Right lobe of liver (tissue), 6 donors: ENCODE data around the gene CHMP3. TPM values are rescaled to one million over a fixed set of nuclear protein-coding genes. Genes with fewer than 3 reads are reported as not detected.

Experiments
- ATAC-seq, 4 donors: fragments of 200-7000 bp; cut with Tn5 transposase; one replicate each; pipeline ENCODE4 v1.9.1; 2020; ENCODE audit warnings: mild to moderate bottlenecking in 4 of 4, moderate library complexity in 4 of 4
- DNase-seq, 3 donors: peaks; one replicate each; pipeline ENCODE4 v3.0.0-alpha.2; 2020
- H3K27ac ChIP-seq, 3 donors: fragments of 200-600 bp; one replicate each; pipeline ENCODE4 v1.8.0; 2022
- H3K27me3 ChIP-seq, 2 donors: fragments of 200-600 bp; one replicate each; pipeline ENCODE4 v1.8.0; 2022
- H3K36me3 ChIP-seq, 4 donors: fragments of 200-600 bp; sonication (generic) in 1 of 4; one replicate each; pipeline versions ENCODE4 v1.5.1 to v1.8.0; 2017 to 2022; ENCODE audit warnings: control low read depth in 1 of 4
- H3K4me1 ChIP-seq, 4 donors: fragments of 200-600 bp; sonication (generic) in 1 of 4; one replicate each; pipeline versions ENCODE4 v1.5.1 to v1.8.0; 2017 to 2022; ENCODE audit warnings: control low read depth in 1 of 4
- H3K4me3 ChIP-seq, 3 donors: fragments of 200-600 bp; one replicate each; pipeline ENCODE4 v1.8.0; 2022
- H3K9me3 ChIP-seq, 4 donors: fragments of 200-600 bp; sonication (generic) in 1 of 4; one replicate each; pipeline versions ENCODE4 v1.5.1 to v1.8.0; 2017 to 2022; ENCODE audit warnings: control low read depth in 1 of 4
- POLR2A ChIP-seq: fragments of 450-650 bp; IDR thresholded peaks from one replicate; pipeline ENCODE4 v1.6.1; 2017; ENCODE audit warnings: antibody characterized with exemption, mild to moderate bottlenecking
- WGBS: methylation state at CpG from one replicate; pipeline ENCODE4 v1.1.6; 2018; ENCODE audit warnings: low coverage, low lambda C conversion rate; ENCODE audit not compliant: insufficient coverage; ENCODE audit errors: missing lambda C conversion rate; 5-methylcytosine and 5-hydroxymethylcytosine counted together
- intact Hi-C, 2 donors: fragments of 100-400 bp; cut with DNase I; formaldehyde crosslinking; loops; one replicate each; pipeline versions ENCODE4 v1.11.2 to v1.14.1; 2022
- total RNA-seq, 6 experiments: library from RNA; depleted of rRNA in 2 of 6; stranded (reverse); fragments of >200 nt in 2 of 6; fragmentation: NEBNext Ultra II Directional in 3 of 6; extraction: Animal tissue kit (Norgen Biotek cat#: 25700) in 3 of 6; gene quantifications; one replicate each; pipeline versions ENCODE4 v1.1.0 to v1.2.4, GENCODE V29; 2016 to 2023
- TF ChIP-seq, protein P1 (sequence below), 4 donors: fragments of 200-600 bp in 3 of 4; fragments of 450-650 bp in 1 of 4; IDR thresholded peaks; one replicate each; pipeline versions ENCODE4 v1.5.1 to v1.8.0; 2016 to 2022; ENCODE audit warnings: antibody characterized with exemption in 4 of 4, mild to moderate bottlenecking in 2 of 4
- donor health status: DM: no; HTN: yes; CAD: no.
- donor health status: DM: no; HTN: no; CAD: no.
- donor health status: DM: no; HTN: no; CAD: no.
- donor health status: DM: no; HTN: yes; CAD: no.
- donor health status: DM: no; HTN: yes; CAD: no.

CHMP3 gene
- total RNA-seq, 6 experiments from 2014 or later, result 16.2 to 29.3 (median 24.4) TPM

DNA sequence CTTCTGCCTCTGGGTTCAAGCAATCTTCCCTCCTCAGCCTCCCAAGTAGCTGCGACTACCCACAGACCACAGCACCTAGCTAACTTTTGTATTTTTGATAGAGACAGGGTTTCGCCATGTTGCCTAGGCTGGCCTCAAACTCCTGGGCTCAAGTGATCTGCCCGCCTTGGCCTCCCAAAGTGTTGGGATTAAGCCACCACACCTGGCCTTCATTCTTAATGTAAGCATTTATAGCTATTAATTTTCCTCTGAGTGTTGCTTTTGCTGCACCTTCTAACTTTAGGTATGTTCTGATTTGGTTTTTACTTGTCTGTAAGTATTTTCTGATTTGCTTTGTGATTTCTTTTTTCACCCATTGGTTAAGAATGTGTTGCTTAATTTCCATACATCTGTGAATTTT is 29.7 kb downstream of the CHMP3 start:
- DNase-seq, result no peak
- intact Hi-C loops, result no loop called here
- H3K4me3 ChIP-seq, result no peak overlapping the region
- no peak for ATAC-seq
- no peaks in the 10 kb centered on the region for H3K27me3 ChIP-seq
- TF ChIP-seq, protein P1, sequence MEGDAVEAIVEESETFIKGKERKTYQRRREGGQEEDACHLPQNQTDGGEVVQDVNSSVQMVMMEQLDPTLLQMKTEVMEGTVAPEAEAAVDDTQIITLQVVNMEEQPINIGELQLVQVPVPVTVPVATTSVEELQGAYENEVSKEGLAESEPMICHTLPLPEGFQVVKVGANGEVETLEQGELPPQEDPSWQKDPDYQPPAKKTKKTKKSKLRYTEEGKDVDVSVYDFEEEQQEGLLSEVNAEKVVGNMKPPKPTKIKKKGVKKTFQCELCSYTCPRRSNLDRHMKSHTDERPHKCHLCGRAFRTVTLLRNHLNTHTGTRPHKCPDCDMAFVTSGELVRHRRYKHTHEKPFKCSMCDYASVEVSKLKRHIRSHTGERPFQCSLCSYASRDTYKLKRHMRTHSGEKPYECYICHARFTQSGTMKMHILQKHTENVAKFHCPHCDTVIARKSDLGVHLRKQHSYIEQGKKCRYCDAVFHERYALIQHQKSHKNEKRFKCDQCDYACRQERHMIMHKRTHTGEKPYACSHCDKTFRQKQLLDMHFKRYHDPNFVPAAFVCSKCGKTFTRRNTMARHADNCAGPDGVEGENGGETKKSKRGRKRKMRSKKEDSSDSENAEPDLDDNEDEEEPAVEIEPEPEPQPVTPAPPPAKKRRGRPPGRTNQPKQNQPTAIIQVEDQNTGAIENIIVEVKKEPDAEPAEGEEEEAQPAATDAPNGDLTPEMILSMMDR (IDR thresholded peaks at IDR 0.05), result no peak
- TF ChIP-seq POLR2A, result no peak
- 81% methylated on average over 2 of the region's 3 CpGs for WGBS
- no peaks in the 10 kb centered on the region for H3K4me1 ChIP-seq
- H3K27ac ChIP-seq, result no peak overlapping the region
- H3K9me3 ChIP-seq, result no peaks in the 10 kb centered on the region
- no peaks in the 10 kb centered on the region for H3K36me3 ChIP-seq

DNA sequence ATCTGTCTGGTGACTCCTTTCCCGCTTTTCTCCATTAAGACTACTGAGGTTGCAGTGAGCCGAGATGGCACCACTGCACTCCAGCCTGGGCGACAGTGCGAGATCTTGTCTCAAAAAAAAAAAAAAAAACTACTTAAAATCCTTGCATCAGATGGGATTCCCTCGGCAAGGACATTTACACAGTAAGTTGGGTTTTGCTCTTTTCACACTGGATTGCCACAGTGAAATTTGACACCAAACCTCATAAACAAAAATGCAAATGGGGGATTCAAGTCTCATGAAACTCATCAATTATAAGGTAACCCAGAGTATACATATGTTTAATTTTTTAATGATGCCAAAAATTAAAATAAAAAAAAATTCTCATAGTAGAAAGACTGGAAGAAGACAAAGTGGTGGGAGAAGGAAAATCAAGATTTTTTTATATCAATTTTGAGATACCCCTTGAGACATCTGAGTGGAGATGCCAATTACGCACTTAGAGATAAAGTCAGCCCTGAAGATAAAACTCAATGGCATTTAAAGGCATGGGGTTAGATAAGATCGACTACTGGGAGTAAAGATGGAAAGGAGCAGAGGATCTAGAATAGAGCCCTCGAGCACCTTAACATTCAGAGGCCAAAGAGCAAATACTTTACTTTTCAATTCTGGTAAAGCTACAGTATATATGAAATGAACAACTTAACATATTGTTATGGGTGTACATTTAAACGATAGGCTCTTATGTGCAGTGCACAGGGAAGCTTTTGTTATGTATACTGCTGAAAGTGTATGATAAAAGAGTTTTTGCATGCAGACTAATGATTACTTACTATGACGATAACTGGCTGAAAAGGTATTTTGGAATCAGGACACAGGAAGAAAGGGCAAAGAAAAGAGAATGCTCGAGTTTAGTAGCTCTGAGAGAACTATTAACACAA is 37.6 kb downstream of the CHMP3 start:
- H3K4me1 ChIP-seq, result no peaks in the 10 kb centered on the region
- TF ChIP-seq, protein P1 (IDR thresholded peaks at IDR 0.05), result no peak
- no peak for TF ChIP-seq POLR2A
- H3K27me3 ChIP-seq, result no peaks in the 10 kb centered on the region
- H3K27ac ChIP-seq, result no peak overlapping the region
- no peak for ATAC-seq
- intact Hi-C loops, result no loop called here
- no peak for DNase-seq
- no peaks in the 10 kb centered on the region for H3K9me3 ChIP-seq
- no peak overlapping the region for H3K4me3 ChIP-seq
- H3K36me3 ChIP-seq, result peaks cover 0 to 4% (median 0%) of the 10 kb centered on the region in 4 donors
- WGBS, result 89% methylated on average over 11 of the region's 11 CpGs

DNA sequence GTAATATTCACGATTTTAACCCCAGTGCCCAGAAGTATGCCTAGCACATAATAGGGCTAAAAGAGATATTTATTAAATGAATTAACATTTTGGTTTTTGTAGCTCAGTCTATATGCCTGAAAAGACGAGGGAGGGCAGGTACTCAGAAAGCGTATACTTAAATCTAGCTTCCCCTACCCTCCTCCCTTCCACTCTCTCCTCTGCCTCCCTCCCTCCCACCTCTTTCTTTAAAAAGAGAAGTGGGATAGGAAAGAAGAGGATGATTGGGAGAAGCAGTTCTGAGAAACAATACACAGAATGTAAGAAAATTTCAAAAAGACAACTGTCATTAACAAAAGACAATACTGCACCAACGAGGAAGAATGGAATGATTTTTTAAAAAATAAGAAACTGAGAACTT is 39.8 kb downstream of the CHMP3 start:
- ATAC-seq (no peak), DNase-seq (no peak)
- H3K9me3 ChIP-seq, result no peaks in the 10 kb centered on the region
- H3K27me3 ChIP-seq, result no peaks in the 10 kb centered on the region
- no peaks in the 10 kb centered on the region for H3K4me1 ChIP-seq
- H3K36me3 ChIP-seq, result peaks cover 0 to 4% (median 0%) of the 10 kb centered on the region in 4 donors
- intact Hi-C loops, result no loop called here
- no peak overlapping the region for H3K27ac ChIP-seq
- TF ChIP-seq, protein P1 (IDR thresholded peaks at IDR 0.05), result no peak
- no peak for TF ChIP-seq POLR2A
- 95% methylated on average over 4 of the region's 4 CpGs for WGBS
- no peak overlapping the region for H3K4me3 ChIP-seq

DNA sequence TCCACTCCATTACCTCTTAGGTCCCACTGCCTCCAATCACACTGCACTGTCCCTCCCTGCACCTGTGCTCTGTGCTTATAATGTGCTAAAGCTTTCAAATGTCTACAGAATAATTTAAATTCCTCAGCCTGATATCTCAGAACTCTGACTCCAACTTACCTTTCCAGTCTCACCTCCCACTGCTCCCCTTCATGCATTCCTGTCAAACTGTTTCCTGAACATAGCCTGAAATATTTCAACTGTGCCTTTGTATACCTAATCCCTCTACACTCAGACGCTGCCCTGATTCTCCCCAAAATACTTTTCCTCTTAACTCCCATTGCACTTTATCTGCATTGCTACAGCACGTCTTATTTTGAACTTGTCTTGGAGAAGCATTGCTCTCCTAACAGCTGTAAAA is 40.5 kb downstream of the CHMP3 start:
- intact Hi-C loops, result no loop called here
- no peak for TF ChIP-seq POLR2A
- TF ChIP-seq, protein P1 (IDR thresholded peaks at IDR 0.05), result no peak
- Histone ChIP-seq H3K4me1 (no peaks in the 10 kb centered on the region), H3K36me3 (peaks cover 0 to 4% (median 0%) of the 10 kb centered on the region in 4 donors), H3K27ac (no peak overlapping the region), H3K4me3 (no peak overlapping the region), H3K27me3 (no peaks in the 10 kb centered on the region), H3K9me3 (no peaks in the 10 kb centered on the region)
- DNase-seq (no peak), ATAC-seq (no peak)
- WGBS, result 85% methylated on average over 2 of the region's 2 CpGs
